ENCODE results near the gene CLIC6.

The CLIC6 gene

DNA sequence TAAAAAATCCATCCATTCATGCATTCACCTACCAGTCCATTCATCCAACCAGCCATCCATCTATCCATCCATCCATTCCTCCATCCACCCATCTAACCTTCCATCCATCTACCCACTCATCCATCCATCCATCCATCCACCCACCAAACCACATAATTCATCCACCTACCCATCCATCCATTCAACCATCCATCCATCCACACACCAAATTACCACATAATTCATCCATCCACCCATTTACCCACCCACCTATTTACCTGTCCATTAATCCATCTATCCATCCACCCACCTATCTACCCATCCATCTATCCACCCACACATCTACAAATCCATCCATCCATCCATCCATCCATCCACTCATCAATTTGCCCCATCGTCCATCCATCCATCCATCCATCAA, 71.4 kb downstream of the CLIC6 start:
- Histone ChIP-seq H3K27me3 (ENCODE audit: control insufficient read depth, insufficient read depth, low read length) (no peaks in the 10 kb centered on the region), H3K4me1 (ENCODE audit: control insufficient read depth, insufficient read depth, low read length) (no peaks in the 10 kb centered on the region), H3K9ac (ENCODE audit: low read length) (no peak overlapping the region), H3K4me3 (ENCODE audit: low read length) (no peak overlapping the region), H3K36me3 (ENCODE audit: control insufficient read depth, insufficient read depth, low read length) (no peaks in the 10 kb centered on the region), H3K27ac (ENCODE audit: low read depth, low read length) (no peak overlapping the region)

DNA sequence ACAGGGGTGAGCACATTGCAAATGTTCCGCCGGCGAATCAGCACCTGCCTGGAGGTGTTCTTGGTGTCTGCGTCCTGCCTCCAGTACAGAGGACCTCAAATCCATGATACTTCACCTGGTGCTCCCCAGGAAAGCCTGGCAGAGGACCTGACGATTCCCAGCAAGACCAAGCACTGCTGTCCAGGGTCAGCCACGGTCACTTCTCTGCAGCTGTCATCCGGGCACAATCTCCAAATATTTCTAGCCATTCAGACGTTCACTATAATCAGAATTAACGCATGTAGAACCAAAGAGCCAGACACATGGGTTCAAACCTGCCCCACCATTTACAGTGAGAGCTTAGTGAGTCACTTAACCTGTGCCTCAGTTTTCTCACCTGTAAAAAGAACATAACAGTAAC, 74.5 kb downstream of the CLIC6 start:
- Histone ChIP-seq H3K27me3 (ENCODE audit: control insufficient read depth, insufficient read depth, low read length) (no peaks in the 10 kb centered on the region), H3K4me1 (ENCODE audit: control insufficient read depth, insufficient read depth, low read length) (no peaks in the 10 kb centered on the region), H3K36me3 (ENCODE audit: control insufficient read depth, insufficient read depth, low read length) (no peaks in the 10 kb centered on the region)

DNA sequence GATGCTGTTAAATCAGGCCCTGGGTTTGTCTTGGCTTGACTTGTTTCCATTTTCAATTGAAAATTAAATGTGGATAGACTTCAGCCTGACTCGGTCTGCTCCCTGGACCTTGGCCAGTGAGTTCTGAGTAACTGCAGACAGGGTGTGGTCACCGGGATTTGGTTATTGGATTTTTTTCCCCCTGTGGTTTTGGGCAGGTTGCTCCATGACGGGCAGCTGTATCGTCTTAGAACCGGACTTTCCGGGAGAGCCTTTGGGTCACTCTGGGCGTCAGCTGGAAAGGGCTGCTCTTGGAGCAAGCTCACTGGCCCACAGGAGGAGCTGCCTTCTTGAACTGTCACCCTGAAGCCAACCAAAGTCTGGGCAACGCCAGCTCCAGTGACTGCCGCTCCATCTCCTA, 75.0 kb downstream of the CLIC6 start:
- Histone ChIP-seq H3K36me3 (ENCODE audit: control insufficient read depth, insufficient read depth, low read length) (no peaks in the 10 kb centered on the region), H3K27ac (ENCODE audit: low read depth, low read length) (no peak overlapping the region), H3K27me3 (ENCODE audit: control insufficient read depth, insufficient read depth, low read length) (no peaks in the 10 kb centered on the region), H3K9ac (ENCODE audit: low read length) (no peak overlapping the region), H3K4me3 (ENCODE audit: low read length) (no peak overlapping the region), H3K4me1 (ENCODE audit: control insufficient read depth, insufficient read depth, low read length) (no peaks in the 10 kb centered on the region)

More for the DNA sequence above, 74.5 kb downstream of the CLIC6 start:
- Histone ChIP-seq H3K27ac (ENCODE audit: low read depth, low read length) (no peak overlapping the region), H3K9ac (ENCODE audit: low read length) (no peak overlapping the region), H3K4me3 (ENCODE audit: low read length) (no peak overlapping the region)

DNA sequence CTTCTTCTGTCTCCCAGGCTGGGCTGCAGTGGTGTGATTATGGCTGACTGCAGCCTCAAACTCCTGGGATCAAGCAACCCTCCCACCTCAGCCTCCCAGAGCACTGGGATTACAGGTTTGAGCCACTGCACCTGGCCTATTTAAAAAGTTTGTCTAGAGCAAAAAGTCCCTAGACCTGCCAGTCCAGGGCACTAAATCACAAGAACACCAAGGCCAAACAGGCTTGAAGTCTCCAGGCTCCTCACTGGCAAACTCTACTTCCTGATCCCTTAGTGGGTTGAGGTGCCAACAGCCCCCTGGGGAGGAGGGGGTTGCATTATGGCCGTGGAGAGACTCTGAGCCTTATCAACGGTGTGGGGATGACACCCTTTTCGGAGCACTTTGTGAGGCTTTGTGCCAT, 76.0 kb downstream of the CLIC6 start:
- Histone ChIP-seq H3K27ac (ENCODE audit: low read depth, low read length) (no peak overlapping the region), H3K4me3 (ENCODE audit: low read length) (no peak overlapping the region), H3K36me3 (ENCODE audit: control insufficient read depth, insufficient read depth, low read length) (no peaks in the 10 kb centered on the region), H3K4me1 (ENCODE audit: control insufficient read depth, insufficient read depth, low read length) (no peaks in the 10 kb centered on the region), H3K9ac (ENCODE audit: low read length) (no peak overlapping the region), H3K27me3 (ENCODE audit: control insufficient read depth, insufficient read depth, low read length) (no peaks in the 10 kb centered on the region)

DNA sequence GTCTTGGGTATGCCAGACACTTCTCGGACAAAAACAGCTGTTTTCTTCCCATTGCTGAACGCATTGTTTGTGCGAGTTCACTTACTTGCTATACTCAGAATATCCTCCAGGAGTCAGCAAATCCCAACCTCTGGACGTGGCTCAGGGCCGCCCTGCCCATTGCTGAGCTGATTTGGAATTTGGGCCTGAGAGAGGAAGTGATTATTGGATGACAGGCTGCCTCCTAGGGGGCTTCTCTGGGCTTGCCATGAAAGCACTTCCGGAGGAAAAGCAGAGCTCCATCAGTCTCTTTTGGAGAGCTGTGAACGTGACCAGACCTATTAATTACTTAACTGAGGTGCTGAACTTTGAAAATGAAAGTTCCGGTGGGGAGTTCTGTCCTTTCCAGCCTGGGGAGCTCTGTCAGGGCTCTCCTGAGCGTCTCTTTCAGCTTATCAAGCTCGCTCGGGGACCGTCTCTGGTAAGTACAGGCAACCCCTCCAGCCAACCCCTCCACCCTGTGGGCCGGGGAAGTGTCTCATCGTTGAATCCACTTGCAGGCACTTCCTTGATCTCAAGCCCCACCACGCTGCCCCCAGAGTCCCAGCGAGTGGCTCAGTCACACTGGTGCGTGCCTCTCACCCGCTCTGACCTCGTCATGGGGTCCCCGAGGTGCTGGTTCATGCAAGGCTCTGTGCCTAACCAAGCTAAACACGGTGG, 76.9 kb downstream of the CLIC6 start:
- no peaks in the 10 kb centered on the region for H3K4me1 ChIP-seq (ENCODE audit: control insufficient read depth, insufficient read depth, low read length)
- no peak overlapping the region for H3K4me3 ChIP-seq (ENCODE audit: low read length)
- H3K27me3 ChIP-seq (ENCODE audit: control insufficient read depth, insufficient read depth, low read length): no peaks in the 10 kb centered on the region
- no peaks in the 10 kb centered on the region for H3K36me3 ChIP-seq (ENCODE audit: control insufficient read depth, insufficient read depth, low read length)
- no peak overlapping the region for H3K27ac ChIP-seq (ENCODE audit: low read depth, low read length)
- no peak overlapping the region for H3K9ac ChIP-seq (ENCODE audit: low read length)

DNA sequence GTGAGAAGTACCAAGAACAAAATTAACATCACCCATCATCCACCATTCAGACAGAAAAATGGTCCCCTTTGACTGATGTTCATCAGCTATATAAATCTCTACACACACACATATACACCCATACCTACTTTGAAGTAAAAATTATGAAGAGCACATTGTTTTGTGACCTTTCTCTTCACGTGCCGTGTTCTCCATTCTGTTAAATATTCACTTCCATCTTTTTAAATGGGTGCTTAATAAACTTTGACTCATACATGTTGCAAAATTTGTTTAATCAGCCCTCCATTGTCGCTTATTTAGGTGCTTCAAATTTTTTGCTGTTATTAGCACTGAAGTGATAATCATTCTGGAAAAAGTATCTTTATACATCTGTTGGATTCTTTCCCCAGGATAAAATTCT, 80.1 kb downstream of the CLIC6 start:
- Histone ChIP-seq H3K4me1 (ENCODE audit: control insufficient read depth, insufficient read depth, low read length) (no peaks in the 10 kb centered on the region), H3K4me3 (ENCODE audit: low read length) (no peak overlapping the region), H3K36me3 (ENCODE audit: control insufficient read depth, insufficient read depth, low read length) (no peaks in the 10 kb centered on the region), H3K27ac (ENCODE audit: low read depth, low read length) (no peak overlapping the region), H3K9ac (ENCODE audit: low read length) (no peak overlapping the region), H3K27me3 (ENCODE audit: control insufficient read depth, insufficient read depth, low read length) (no peaks in the 10 kb centered on the region)

DNA sequence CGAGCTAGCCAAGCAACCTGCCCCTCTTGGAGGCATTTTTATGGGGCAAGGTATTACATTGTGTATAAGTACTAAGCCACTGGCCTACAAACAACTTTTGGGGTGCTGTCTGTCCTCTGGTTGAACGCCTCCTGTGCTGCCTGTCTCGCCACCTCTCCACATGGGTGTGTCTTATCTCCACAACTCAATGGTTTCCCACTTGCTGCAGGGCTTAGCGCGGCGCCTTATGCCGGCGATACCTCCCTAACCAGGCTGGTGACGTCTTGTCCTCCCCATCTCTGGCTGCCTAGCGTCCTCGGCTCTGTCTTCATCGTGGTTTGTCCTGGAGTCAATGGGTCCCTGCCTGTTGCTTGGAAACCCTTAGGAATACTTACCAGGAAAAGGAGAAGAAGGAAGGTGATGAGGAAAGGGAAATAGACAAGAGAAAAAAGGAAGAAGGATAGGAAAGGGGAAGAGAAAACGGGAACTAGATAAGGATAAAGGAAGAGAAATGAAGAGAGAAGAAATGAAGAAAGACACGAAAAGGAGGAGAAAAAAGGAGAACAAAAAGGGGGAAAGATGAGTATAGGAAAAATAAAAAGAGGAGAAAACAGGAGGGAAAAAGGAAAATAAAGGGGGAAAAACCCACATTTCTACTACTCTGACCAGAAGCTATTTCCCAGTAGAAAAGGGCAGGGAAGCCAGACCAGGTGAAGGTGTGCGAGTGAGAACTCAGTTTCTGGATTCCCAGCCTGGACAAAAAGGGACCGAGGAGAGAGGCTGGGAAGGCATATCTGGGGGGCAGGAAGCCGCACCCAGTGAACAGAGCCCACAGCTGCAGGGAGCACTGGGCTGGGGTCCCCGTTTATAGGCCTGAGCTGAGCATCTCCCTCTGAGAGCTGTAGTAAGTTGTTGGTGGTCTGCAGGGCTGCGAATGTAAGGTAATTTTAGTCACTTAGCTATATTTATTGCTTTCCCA, 86.2 kb downstream of the CLIC6 start:
- peaks cover 2% of the 10 kb centered on the region for H3K27me3 ChIP-seq (ENCODE audit: control insufficient read depth, insufficient read depth, low read length)
- no peak overlapping the region for H3K27ac ChIP-seq (ENCODE audit: low read depth, low read length)
- no peaks in the 10 kb centered on the region for H3K4me1 ChIP-seq (ENCODE audit: control insufficient read depth, insufficient read depth, low read length)
- H3K9ac ChIP-seq (ENCODE audit: low read length): no peak overlapping the region
- H3K4me3 ChIP-seq (ENCODE audit: low read length): no peak overlapping the region
- no peaks in the 10 kb centered on the region for H3K36me3 ChIP-seq (ENCODE audit: control insufficient read depth, insufficient read depth, low read length)

DNA sequence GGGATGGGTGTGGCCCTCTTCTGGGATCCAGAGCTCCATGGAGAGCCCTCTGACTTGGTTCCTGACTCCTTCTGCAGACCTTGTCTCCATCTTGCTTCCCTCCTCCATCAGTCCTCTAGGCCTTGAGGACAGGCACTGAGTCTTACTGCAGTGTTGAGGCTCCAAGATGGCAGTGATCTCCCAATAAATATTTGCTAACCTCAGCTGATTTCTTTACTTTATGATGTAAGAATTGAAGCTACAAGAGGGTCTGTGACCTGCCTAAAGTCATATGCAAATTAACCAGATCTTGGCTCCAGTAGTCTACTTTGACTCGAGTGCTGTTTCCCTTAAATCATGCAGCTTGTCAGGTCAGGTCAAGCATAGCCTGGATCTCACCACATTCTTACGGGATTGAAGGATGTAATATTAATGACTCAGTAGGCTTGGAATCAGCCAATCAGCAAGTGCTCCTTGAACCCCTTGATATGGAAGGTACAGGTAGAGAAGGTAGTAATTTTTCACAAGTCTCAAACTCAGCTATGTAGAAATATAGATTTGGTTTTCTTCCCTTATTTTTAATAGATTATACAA, 93.0 kb downstream of the CLIC6 start:
- Histone ChIP-seq H3K4me3 (ENCODE audit: low read length) (no peak overlapping the region), H3K9ac (ENCODE audit: low read length) (no peak overlapping the region), H3K4me1 (ENCODE audit: control insufficient read depth, insufficient read depth, low read length) (no peaks in the 10 kb centered on the region), H3K36me3 (ENCODE audit: control insufficient read depth, insufficient read depth, low read length) (no peaks in the 10 kb centered on the region), H3K27me3 (ENCODE audit: control insufficient read depth, insufficient read depth, low read length) (no peaks in the 10 kb centered on the region), H3K27ac (ENCODE audit: low read depth, low read length) (no peak overlapping the region)

DNA sequence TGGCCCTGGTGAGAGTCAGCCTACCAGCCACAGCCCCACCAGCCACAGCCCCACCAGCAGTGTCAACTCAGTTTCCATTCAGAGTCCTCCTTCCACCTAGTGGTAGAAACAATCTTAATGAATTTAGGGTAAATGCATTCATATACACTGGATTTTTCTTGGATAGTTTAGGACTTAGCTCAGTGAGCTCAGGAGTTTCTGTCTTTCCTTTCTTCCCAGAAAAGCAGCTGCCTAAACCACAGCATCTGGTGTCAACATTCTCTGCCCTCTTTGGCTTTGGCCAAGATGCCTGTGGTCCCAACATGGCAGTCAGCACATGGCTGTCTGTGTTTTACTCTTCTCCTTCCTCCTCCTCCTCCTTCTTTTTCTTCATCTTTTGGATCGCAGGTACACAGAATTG, 94.0 kb downstream of the CLIC6 start:
- Histone ChIP-seq H3K27ac (ENCODE audit: low read depth, low read length) (no peak overlapping the region), H3K4me1 (ENCODE audit: control insufficient read depth, insufficient read depth, low read length) (no peaks in the 10 kb centered on the region), H3K36me3 (ENCODE audit: control insufficient read depth, insufficient read depth, low read length) (no peaks in the 10 kb centered on the region), H3K9ac (ENCODE audit: low read length) (no peak overlapping the region), H3K27me3 (ENCODE audit: control insufficient read depth, insufficient read depth, low read length) (no peaks in the 10 kb centered on the region), H3K4me3 (ENCODE audit: low read length) (no peak overlapping the region)

DNA sequence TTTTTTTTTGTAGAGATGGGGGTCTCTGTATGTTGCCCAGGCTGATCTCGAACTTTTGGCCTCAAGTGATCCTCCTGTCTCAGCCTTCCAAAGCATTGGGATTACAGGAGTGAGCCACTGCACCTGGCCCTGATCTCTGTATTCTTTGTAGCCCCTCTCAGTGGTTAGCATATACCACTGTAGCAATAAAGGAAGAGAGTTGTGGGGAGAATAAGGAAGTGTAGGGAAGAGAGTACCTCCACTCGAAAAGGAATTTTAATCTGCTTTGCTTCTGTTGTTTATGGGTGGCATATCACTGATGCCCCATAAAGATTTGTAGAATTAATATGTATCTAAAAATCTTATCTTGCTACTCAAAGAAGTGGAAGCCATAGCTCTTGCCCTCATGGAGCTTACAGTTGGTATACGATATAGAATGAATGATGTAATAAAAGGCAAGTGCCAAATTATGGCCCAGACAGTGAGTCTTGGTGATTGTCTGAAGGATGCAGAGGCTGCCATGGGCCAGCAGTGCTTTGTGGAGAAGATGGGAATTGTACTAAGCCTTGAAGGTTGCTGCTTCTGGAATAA, 96.0 kb downstream of the CLIC6 start:
- no peak overlapping the region for H3K27ac ChIP-seq (ENCODE audit: low read depth, low read length)

DNA sequence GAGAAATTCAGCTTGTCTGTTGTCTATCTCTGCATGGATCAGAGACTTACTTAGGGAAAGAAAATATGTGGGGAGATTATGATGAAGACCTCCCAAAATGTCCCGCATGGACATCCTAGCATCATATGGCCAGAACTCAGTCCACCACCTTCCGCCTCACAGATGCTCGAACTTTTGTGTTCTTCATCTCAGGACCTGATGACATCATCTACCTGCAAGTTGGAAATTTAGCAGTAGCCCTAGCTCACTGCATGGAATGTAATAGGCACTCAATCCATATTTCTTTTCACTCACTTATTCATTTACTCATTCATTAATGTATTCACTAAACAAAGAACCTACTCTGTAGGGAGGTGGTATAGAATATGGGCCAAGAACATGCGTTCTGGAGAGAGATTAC, 96.8 kb downstream of the CLIC6 start:
- no peak overlapping the region for H3K4me3 ChIP-seq (ENCODE audit: low read length)
- H3K27ac ChIP-seq (ENCODE audit: low read depth, low read length): no peak overlapping the region
- no peaks in the 10 kb centered on the region for H3K36me3 ChIP-seq (ENCODE audit: control insufficient read depth, insufficient read depth, low read length)
- H3K4me1 ChIP-seq (ENCODE audit: control insufficient read depth, insufficient read depth, low read length): no peaks in the 10 kb centered on the region
- H3K9ac ChIP-seq (ENCODE audit: low read length): no peak overlapping the region
- no peaks in the 10 kb centered on the region for H3K27me3 ChIP-seq (ENCODE audit: control insufficient read depth, insufficient read depth, low read length)

More for the DNA sequence above, 96.0 kb downstream of the CLIC6 start:
- Histone ChIP-seq H3K4me3 (ENCODE audit: low read length) (no peak overlapping the region), H3K27me3 (ENCODE audit: control insufficient read depth, insufficient read depth, low read length) (no peaks in the 10 kb centered on the region), H3K9ac (ENCODE audit: low read length) (no peak overlapping the region), H3K4me1 (ENCODE audit: control insufficient read depth, insufficient read depth, low read length) (no peaks in the 10 kb centered on the region), H3K36me3 (ENCODE audit: control insufficient read depth, insufficient read depth, low read length) (no peaks in the 10 kb centered on the region)

DNA sequence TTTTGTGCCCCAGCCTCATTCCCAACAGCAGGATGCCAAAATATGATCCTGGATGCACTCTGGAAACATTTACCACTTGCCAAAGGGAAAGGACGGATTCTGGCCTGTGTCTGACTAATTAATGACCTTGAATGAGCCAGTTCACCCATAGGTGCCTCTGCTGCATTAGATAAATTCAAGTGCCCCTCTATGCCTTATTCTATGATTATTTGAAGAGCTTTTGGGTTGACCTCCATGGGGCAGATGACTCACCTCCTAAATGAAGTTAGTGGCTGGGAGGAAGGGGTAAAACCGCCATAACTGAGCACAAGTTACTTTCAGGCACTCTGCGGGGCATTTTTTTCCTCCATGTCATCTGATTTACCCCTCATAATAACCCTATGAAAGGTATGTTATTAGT, 98.1 kb downstream of the CLIC6 start:
- Histone ChIP-seq H3K27me3 (ENCODE audit: control insufficient read depth, insufficient read depth, low read length) (no peaks in the 10 kb centered on the region), H3K27ac (ENCODE audit: low read depth, low read length) (no peak overlapping the region), H3K4me1 (ENCODE audit: control insufficient read depth, insufficient read depth, low read length) (no peaks in the 10 kb centered on the region), H3K36me3 (ENCODE audit: control insufficient read depth, insufficient read depth, low read length) (no peaks in the 10 kb centered on the region), H3K4me3 (ENCODE audit: low read length) (no peak overlapping the region), H3K9ac (ENCODE audit: low read length) (no peak overlapping the region)

Data from rectal smooth muscle tissue (tissue), 1 donor.